H1 (cell line): Measurements from ENCODE around the gene CNOT8. TPM values are rescaled to one million over a fixed set of nuclear protein-coding genes. Genes with fewer than 3 reads are reported as not detected.

Experiments used
- CTCF ChIA-PET: fragments of 300-600 bp; sonication (Branson Sonifier 250); formaldehyde crosslinking; loops from one replicate; lab custom pipeline; 2021; ENCODE audit not compliant: partially characterized antibody; lab: Charles Lee
- POLR2A ChIA-PET: fragments of 300-600 bp; sonication (Branson Sonifier 250); formaldehyde crosslinking; loops from one replicate; lab custom pipeline; 2021; ENCODE audit warnings: inconsistent platforms; ENCODE audit not compliant: partially characterized antibody; lab: Charles Lee
- DNase-seq, 2 experiments: peaks; one replicate each; pipeline versions ENCODE4 v3.0.0 to v3.0.0-alpha.2; 2010 to 2022; ENCODE audit warnings: low spot score in 2 of 2, low read depth in 1 of 2, mixed read lengths in 1 of 2
- FAIRE-seq: peaks from 2 replicates; lab custom pipeline; 2011; peaks lifted over from hg19 to GRCh38; lab: Jason Lieb, UNC
- H2AFZ ChIP-seq: 2 replicates; pipeline ENCODE4 v1.8.1; 2012; ENCODE audit warnings: low read length, inconsistent platforms
- H2AK5ac ChIP-seq: 2 replicates; pipeline ENCODE4 v1.6.1; 2013; ENCODE audit warnings: low read depth, low read length
- H2BK120ac ChIP-seq: replicated peaks from 2 replicates; pipeline ENCODE3; 2013; ENCODE audit warnings: low read depth, low read length, inconsistent platforms
- H2BK12ac ChIP-seq: 2 replicates; pipeline ENCODE4 v1.6.1; 2013; ENCODE audit warnings: low read depth, low read length
- H2BK15ac ChIP-seq: 2 replicates; pipeline ENCODE4 v1.6.1; 2013; ENCODE audit warnings: low read length
- H2BK20ac ChIP-seq: 2 replicates; pipeline ENCODE4 v1.6.1; 2013; ENCODE audit warnings: low read length
- H2BK5ac ChIP-seq: 2 replicates; pipeline ENCODE4 v1.6.1; 2013; ENCODE audit warnings: low read depth, low read length
- H3K14ac ChIP-seq: 2 replicates; pipeline ENCODE4 v1.6.1; 2013; ENCODE audit warnings: inconsistent platforms; ENCODE audit not compliant: insufficient read length
- H3K18ac ChIP-seq: 2 replicates; pipeline ENCODE4 v1.6.1; 2013; ENCODE audit warnings: low read length; ENCODE audit errors: extremely low read depth
- H3K23ac ChIP-seq: 2 replicates; pipeline ENCODE4 v1.6.1; 2013; ENCODE audit warnings: inconsistent platforms; ENCODE audit not compliant: insufficient read length
- H3K23me2 ChIP-seq: 2 replicates; pipeline ENCODE4 v1.6.1; 2013; ENCODE audit warnings: low read depth, low read length
- H3K27ac ChIP-seq: 2 replicates; pipeline ENCODE4 v1.6.1; 2011; ENCODE audit warnings: low read depth, low read length, inconsistent platforms
- H3K27me3 ChIP-seq, 4 experiments: replicated peaks in 1 of 4; 1 replicate in 1 of 4; 2 replicates in 3 of 4; pipeline versions ENCODE4 v1.6.1 to v1.8.1; 2011 to 2013; ENCODE audit warnings: low read length in 3 of 4, mild to moderate bottlenecking in 3 of 4, inconsistent platforms in 2 of 4, mixed read lengths in 2 of 4, moderate library complexity in 1 of 4; ENCODE audit not compliant: control insufficient read depth in 3 of 4, insufficient read depth in 3 of 4; ENCODE audit errors: extremely low read depth in 1 of 4
- H3K36me3 ChIP-seq, 4 experiments: 2 replicates each; pipeline versions ENCODE4 v1.6.1 to v1.8.1; 2011 to 2013; ENCODE audit warnings: mild to moderate bottlenecking in 4 of 4, low read length in 3 of 4, moderate library complexity in 2 of 4, control low read depth in 1 of 4, inconsistent platforms in 1 of 4; ENCODE audit not compliant: insufficient read depth in 4 of 4, control insufficient read depth in 2 of 4
- H3K4ac ChIP-seq: replicated peaks from 2 replicates; pipeline ENCODE3; 2013; ENCODE audit warnings: low read length, low read depth, mixed read lengths, inconsistent platforms; ENCODE audit not compliant: insufficient read length
- H3K4me1 ChIP-seq, 4 experiments: replicated peaks in 1 of 4; 1 replicate in 1 of 4; 2 replicates in 3 of 4; pipeline versions ENCODE4 v1.6.1 to v1.8.1; 2011 to 2013; ENCODE audit warnings: low read length in 3 of 4, inconsistent platforms in 2 of 4, mixed read lengths in 1 of 4; ENCODE audit not compliant: insufficient read depth in 4 of 4, control insufficient read depth in 3 of 4
- H3K4me2 ChIP-seq, 2 experiments: 2 replicates each; pipeline versions ENCODE4 v1.6.1 to v1.8.1; 2011 to 2013; ENCODE audit warnings: low read depth in 2 of 2, low read length in 2 of 2, control low read depth in 1 of 2, inconsistent platforms in 1 of 2, mild to moderate bottlenecking in 1 of 2; ENCODE audit not compliant: insufficient read depth in 1 of 2
- H3K4me3 ChIP-seq, 4 experiments: fragments of 200-600, 300-600 bp in 1 of 4; sonication (generic), shearing (Covaris generic), sonication (Bioruptor Twin) in 1 of 4; 2 replicates each; pipeline versions ENCODE4 v1.5.1 to v1.8.1; 2011 to 2016; ENCODE audit warnings: low read length in 4 of 4, low read depth in 3 of 4, control low read depth in 2 of 4, inconsistent platforms in 2 of 4, mild to moderate bottlenecking in 2 of 4, mixed read lengths in 1 of 4, moderate library complexity in 1 of 4; ENCODE audit not compliant: insufficient read depth in 2 of 4; ENCODE audit errors: extremely low read depth in 1 of 4
- H3K56ac ChIP-seq: replicated peaks from 2 replicates; pipeline ENCODE3; 2013; ENCODE audit warnings: low read depth, mild to moderate bottlenecking, mixed read lengths, low read length, inconsistent platforms; ENCODE audit not compliant: insufficient read length
- H3K79me1 ChIP-seq: 2 replicates; pipeline ENCODE4 v1.6.1; 2013; ENCODE audit warnings: low read depth, low read length, control low read depth
- H3K79me2 ChIP-seq, 2 experiments: 2 replicates each; pipeline versions ENCODE4 v1.6.1 to v1.8.1; 2012 to 2013; ENCODE audit warnings: low read length in 2 of 2, mild to moderate bottlenecking in 2 of 2, inconsistent platforms in 1 of 2; ENCODE audit not compliant: insufficient read depth in 2 of 2, control insufficient read depth in 1 of 2
- H3K9ac ChIP-seq, 4 experiments: replicated peaks in 1 of 4; 1 replicate in 1 of 4; 2 replicates in 3 of 4; pipeline versions ENCODE4 v1.6.1 to v1.8.1; 2011 to 2013; ENCODE audit warnings: low read depth in 3 of 4, low read length in 3 of 4, control low read depth in 2 of 4, mild to moderate bottlenecking in 2 of 4, moderate library complexity in 2 of 4, inconsistent platforms in 1 of 4; ENCODE audit errors: extremely low read depth in 1 of 4
- H3K9me3 ChIP-seq, 2 experiments: 2 replicates each; pipeline versions ENCODE4 v1.6.1 to v1.8.1; 2012 to 2013; ENCODE audit warnings: mild to moderate bottlenecking in 2 of 2, moderate library complexity in 2 of 2, control low read depth in 1 of 2, inconsistent platforms in 1 of 2, low read depth in 1 of 2, low read length in 1 of 2, mixed read lengths in 1 of 2; ENCODE audit not compliant: insufficient read depth in 2 of 2
- H4K20me1 ChIP-seq, 2 experiments: replicated peaks in 1 of 2; 2 replicates each; pipeline versions ENCODE3 to v1.8.1; 2011 to 2013; ENCODE audit warnings: inconsistent platforms in 2 of 2, low read length in 2 of 2, mild to moderate bottlenecking in 1 of 2; ENCODE audit not compliant: insufficient read depth in 2 of 2, control insufficient read depth in 1 of 2
- H4K5ac ChIP-seq: 2 replicates; pipeline ENCODE4 v1.6.1; 2013; ENCODE audit warnings: low read length, low read depth, mixed read lengths, inconsistent platforms; ENCODE audit not compliant: insufficient read length
- H4K8ac ChIP-seq: 2 replicates; pipeline ENCODE4 v1.8.0; 2013; ENCODE audit warnings: mild to moderate bottlenecking, moderate library complexity, low read length, inconsistent platforms; ENCODE audit not compliant: insufficient read depth; ENCODE audit errors: extremely low read depth
- H4K91ac ChIP-seq: replicated peaks from 2 replicates; pipeline ENCODE3; 2013; ENCODE audit warnings: low read length, mixed read lengths, inconsistent platforms; ENCODE audit not compliant: insufficient read length
- ASH2L ChIP-seq: fragments of 200-600, 300-600 bp; sonication (generic); IDR thresholded peaks from one replicate; pipeline ENCODE4 v1.7.1; 2017; ENCODE audit warnings: low read length
- BRCA1 ChIP-seq: IDR thresholded peaks from 2 replicates; pipeline ENCODE4 v1.6.1; 2012; ENCODE audit warnings: low read depth, low read length, improper control_type of control experiment
- CHD2 ChIP-seq: IDR thresholded peaks from 2 replicates; pipeline ENCODE4 v1.6.1; 2012; ENCODE audit warnings: low read length, improper control_type of control experiment
- KDM1A ChIP-seq: fragments of 200-600, 300-600 bp; sonication (generic); IDR thresholded peaks from 2 replicates; pipeline ENCODE4 v1.7.1; 2016; ENCODE audit warnings: mild to moderate bottlenecking, low read length, borderline replicate concordance
- PHF8 ChIP-seq: fragments of 200-600 bp; sonication (generic); conservative IDR thresholded peaks from 2 replicates; pipeline ENCODE4 v1.7.1; 2012; ENCODE audit warnings: low read depth, mild to moderate bottlenecking, inconsistent platforms, low read length, moderate library complexity
- RFX5 ChIP-seq: IDR thresholded peaks from 2 replicates; pipeline ENCODE4 v1.6.1; 2011; ENCODE audit warnings: low read depth, low read length, improper control_type of control experiment, borderline replicate concordance
- USF2 ChIP-seq: IDR thresholded peaks from 2 replicates; pipeline ENCODE4 v1.6.1; 2011; ENCODE audit warnings: low read length, improper control_type of control experiment
- WGBS, 2 experiments: shearing (Covaris generic) in 1 of 2; methylation state at CpG; one replicate each; pipeline versions ENCODE4 v1.1.6 to v1.1.7; 2013 to 2015; ENCODE audit warnings: low lambda C conversion rate in 2 of 2, mixed read lengths in 2 of 2, inconsistent platforms in 1 of 2, low coverage in 1 of 2, missing lambda C conversion rate in 1 of 2; ENCODE audit not compliant: insufficient replicate concordance in 2 of 2, insufficient coverage in 1 of 2, insufficient read length in 1 of 2; ENCODE audit errors: extremely low coverage in 1 of 2, missing lambda C conversion rate in 1 of 2; 5-methylcytosine and 5-hydroxymethylcytosine counted together
- polyA plus RNA-seq, 7 experiments: library from polyadenylated mRNA; depleted of rRNA in 3 of 7; stranded (reverse) in 5 of 7; unstranded in 2 of 7; fragments of >200 nt in 5 of 7; fragments of 200-250 nt in 2 of 7; gene quantifications; 1 replicate in 5 of 7; 2 replicates in 1 of 7; 4 replicates in 1 of 7; pipeline versions ENCODE4 v1.2.1 to v1.2.3, GENCODE V29; 2011 to 2013; ENCODE audit warnings: missing spikeins in 2 of 7, mixed read lengths in 2 of 7
- total RNA-seq: library from RNA; stranded (reverse); fragmentation: NEBNext Ultra II Directional; extraction: Animal tissue kit (Norgen Biotek cat#: 25700); gene quantifications from 2 replicates; pipeline ENCODE4 v1.2.1, GENCODE V29; 2021

The CNOT8 gene
- total and polyA plus RNA-seq, 2 of the 8 experiments (the other 6 are each of a cell fraction or from before 2014, with no cell fraction given): 36.4 to 62.9 TPM

DNA sequence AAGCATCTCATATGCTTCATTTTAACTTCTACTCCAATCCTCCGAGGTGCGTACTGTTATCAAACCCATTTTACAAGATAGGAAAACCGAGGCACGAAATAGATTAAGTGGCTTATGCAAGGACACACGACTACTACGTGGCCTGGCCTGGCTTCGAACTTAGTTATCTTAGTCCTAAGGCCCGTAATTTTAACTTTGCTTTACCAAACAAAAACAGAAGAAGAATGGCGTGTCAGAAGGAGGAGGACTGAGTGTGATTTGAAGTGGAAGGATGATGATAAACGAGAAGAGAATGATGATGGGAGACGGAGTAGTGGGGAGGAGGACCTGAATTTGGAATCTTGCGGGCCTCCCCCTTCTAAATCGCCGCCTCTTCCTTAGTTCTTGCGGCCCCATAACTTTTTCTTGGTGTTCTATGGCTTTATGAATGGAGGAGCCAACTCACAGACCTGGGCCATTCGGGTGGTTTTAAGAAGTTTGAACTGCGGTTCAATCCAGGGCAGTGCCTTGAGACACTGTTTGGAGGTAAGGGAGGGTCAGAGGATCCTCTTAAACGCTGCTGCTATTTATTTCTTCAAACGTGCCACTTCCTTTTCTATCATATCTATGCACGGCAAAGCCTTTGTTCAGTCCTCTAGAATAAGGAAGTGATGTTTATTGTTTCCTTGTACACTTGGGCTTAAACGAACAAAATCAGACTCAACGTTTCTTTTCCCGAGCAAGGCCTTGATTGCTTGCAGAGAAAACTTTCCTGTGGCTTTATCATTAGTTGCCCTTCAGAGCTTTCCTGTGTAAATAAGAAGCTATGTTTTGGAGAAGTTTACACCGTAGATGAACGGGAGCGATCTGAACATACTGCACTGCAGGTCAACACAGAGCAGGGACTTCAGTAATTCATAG lies 795 bp downstream of the CNOT8 start:
- Histone ChIP-seq H4K5ac (no peak overlapping the region), H3K27ac (no peak overlapping the region), H2AFZ (peak overlapping the region; percentile 11; the same call in 1 of the 2 replicates), H3K56ac (no peak overlapping the region), H2BK120ac (no peak overlapping the region), H3K36me3 (peaks cover 2 to 11% (median 9%) of the 10 kb centered on the region in 4 experiments; a peak in 6 of 8 replicates), H3K9me3 (no peaks in the 10 kb centered on the region), H3K9ac (peak overlapping the region; percentile 53 to 98 (median 88)), H4K20me1 (peaks cover 3 to 6% of the 10 kb centered on the region in 2 experiments), H3K79me1 (peaks cover 5% of the 10 kb centered on the region; the same call in 1 of the 2 replicates), H2BK20ac (no peak overlapping the region), H3K18ac (peak overlapping the region; percentile 25; the same call in 1 of the 2 replicates), H2BK5ac (peak overlapping the region; percentile 98; the same call in 1 of the 2 replicates), H3K23ac (peak overlapping the region; percentile 92), H2BK15ac (no peak overlapping the region), H3K4me3 (peak overlapping the region; percentile 55 to 98 (median 72)), H3K14ac (no peak overlapping the region), H4K8ac (no peak overlapping the region), H3K4me2 (peak overlapping the region; percentile 83 to 92), H2BK12ac (no peak overlapping the region), H3K4ac (no peak overlapping the region), H3K4me1 (peaks cover 0 to 9% (median 5%) of the 10 kb centered on the region in 4 experiments; a peak in 6 of 7 replicates), H4K91ac (no peak overlapping the region), H3K27me3 (no peaks in the 10 kb centered on the region), H3K79me2 (peaks cover 22 to 52% of the 10 kb centered on the region in 2 experiments), H2AK5ac (no peak overlapping the region), H3K23me2 (peaks cover 7% of the 10 kb centered on the region)
- POLR2A ChIA-PET: interaction anchor here (0.6 to 2.4 kb wide), 30 partner anchors 9 to 407 kb away, joined by 3 to 21 read pairs (median 4); partner anchors contain the start of gene FAXDC2
- WGBS, 2 experiments: 21 to 100% methylated on average over 2 to 26 of the region's 26 CpGs
- no peak for FAIRE-seq
- no peak for DNase-seq
- CTCF ChIA-PET: interaction anchor here (0.6 to 0.9 kb wide), 2 partner anchors 25 to 211 kb away, joined by 3 read pairs; no protein-coding TSS in a partner anchor
- TF ChIP-seq RFX5 (no peak), CHD2 (no peak), PHF8 (no peak), USF2 (no peak), BRCA1 (no peak), ASH2L (peak; percentile 2), KDM1A (peak; percentile 61; the same call in 1 of the 2 replicates)
